ENCODE measurements around the gene LSM2. TPM values are rescaled to one million over a fixed set of nuclear protein-coding genes. Genes with fewer than 3 reads are reported as not detected.
"Not testable (repeated sequence)": the region's sequence is repeated elsewhere in the genome, so short reads cannot be mapped to it uniquely, and the experiment has no call there.

Gene LSM2
- total RNA-seq, 1 donor from 2014 or later = 24.6 TPM

DNA sequence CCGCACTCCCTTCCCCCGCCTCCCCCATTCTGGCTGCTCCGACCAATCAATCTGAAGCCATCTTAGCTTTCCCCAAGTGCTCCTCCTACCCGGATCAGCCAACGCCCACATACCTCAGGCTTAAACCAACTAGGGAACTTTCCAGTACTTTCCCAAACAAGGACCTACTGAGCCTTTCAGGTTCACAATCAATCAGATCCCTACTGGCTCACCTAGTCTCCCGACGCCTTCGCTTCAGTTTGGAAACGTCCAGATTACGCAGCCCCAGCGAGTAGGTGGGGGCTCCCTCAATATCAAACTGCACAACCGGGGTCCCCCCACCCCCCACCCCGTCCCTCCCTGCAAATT is 7.9 kb upstream of the LSM2 start:
- intact Hi-C loops (cut with DNase I) = no loop called here
- peak; percentile 96 for DNase-seq (ENCODE audit: missing footprints)
- peak; percentile 87 for ATAC-seq

DNA sequence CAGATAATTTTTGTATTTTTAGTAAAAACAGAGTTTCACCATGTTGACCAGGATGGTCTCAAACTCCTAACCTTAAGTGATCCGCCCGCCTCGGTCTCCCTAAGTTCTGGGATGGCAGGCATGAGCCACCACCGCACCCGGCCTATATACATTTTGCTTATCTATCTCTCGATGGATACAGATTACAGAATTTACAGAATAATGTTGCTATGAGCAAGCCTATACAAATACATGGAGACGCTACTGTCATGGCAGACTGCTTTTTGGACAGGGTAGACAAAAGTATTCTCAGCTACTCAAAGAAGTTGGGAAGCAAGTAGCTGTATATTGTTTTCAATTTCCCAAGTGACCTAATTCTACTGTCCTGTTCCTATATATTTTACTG is 6.7 kb upstream of the LSM2 start:
- ATAC-seq (no peak), DNase-seq (ENCODE audit: missing footprints) (peak; percentile 20)
- intact Hi-C loops (cut with DNase I) = no loop called here

- ATAC-seq (no peak), DNase-seq (ENCODE audit: missing footprints) (no peak)
- intact Hi-C loops (cut with DNase I) = no loop called here
Observed at GRCh38 chr6:31811645-31812044, 4.9 kb upstream of the LSM2 start.

DNA sequence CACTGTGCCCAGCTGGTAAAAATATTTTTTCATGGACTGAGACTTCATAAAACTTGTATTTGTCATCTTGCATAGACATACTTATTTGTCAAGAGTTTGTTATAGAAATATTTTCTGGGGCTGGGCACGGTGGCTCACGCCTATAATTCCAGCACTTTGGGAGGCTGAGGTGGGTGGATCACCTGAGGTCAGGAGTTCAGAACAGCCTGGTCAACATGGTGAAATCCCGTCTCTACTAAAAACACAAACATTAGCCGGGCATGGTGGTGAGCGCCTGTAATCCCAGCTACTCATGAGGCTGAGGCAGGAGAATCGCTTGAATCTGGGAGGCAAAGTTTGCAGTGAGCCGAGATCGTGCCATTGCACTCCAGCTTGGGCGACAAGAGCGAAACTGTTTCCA is 1.8 kb upstream of the LSM2 start:
- intact Hi-C loops (cut with DNase I); ATAC-seq; DNase-seq (ENCODE audit: missing footprints): not testable (repeated sequence)

DNA sequence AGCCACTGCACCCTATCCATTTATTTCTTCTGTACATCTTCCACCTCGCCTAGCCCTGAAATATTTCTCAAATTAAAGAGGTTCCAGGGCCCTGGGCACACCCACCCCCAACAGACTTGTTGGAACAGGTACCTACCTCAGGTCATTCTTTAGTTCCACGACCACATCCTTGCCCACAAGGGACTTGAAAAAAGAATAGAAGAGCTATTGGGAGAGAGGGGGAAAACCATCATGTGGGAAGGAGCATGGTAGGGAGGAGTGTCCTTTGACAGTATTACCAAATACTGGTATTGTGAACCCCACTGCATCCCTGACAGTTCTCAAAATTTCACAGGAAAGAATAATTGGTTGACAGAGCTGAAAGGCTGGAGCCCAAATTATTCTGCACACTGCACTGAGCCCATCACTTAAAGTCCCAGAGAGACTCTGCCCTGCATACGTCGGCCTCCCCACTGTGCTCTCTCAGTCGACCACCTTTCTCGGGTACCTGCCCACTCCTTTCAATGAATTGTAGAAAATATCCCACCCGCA is 762 bp downstream of the LSM2 start:
- intact Hi-C loops (cut with DNase I) = no loop called here
- no peak for ATAC-seq
- no peak for DNase-seq (ENCODE audit: missing footprints)

GRCh38 chr6:31801031-31801927 is 5.5 kb downstream of the LSM2 start:
- ATAC-seq; intact Hi-C loops (cut with DNase I); DNase-seq (ENCODE audit: missing footprints): not testable (repeated sequence)

- intact Hi-C loops (cut with DNase I) = no loop called here
- no peak for ATAC-seq
Observed at GRCh38 chr6:31799781-31800180, 7.0 kb downstream of the LSM2 start.

DNA sequence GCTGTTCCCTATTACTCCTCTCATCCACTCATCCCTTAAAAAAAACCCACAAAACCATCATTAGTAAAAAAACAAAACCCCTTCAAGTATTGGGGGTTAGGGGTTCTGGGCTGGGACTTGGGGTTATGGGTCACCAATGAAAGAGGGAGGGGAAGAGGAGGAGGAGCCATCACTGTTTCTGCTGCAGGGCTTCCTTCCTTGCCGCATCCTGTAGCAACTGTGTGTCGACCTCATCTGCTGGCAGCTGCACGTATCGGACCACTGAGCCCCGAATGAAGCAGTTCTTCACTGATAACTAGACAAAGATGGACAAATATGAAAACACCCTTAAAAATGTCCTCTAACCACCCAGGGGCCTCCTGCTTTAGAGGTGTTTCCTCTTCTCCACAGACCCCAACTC is 9.2 kb downstream of the LSM2 start:
- ATAC-seq = no peak
- no peak for DNase-seq (ENCODE audit: missing footprints)
- intact Hi-C loops (cut with DNase I) = no loop called here

More at GRCh38 chr6:31799781-31800180, 7.0 kb downstream of the LSM2 start:
- DNase-seq (ENCODE audit: missing footprints) = peak; percentile 27

- DNase-seq (ENCODE audit: missing footprints) = no peak
- intact Hi-C loops (cut with DNase I) = no loop called here
- ATAC-seq = no peak
Observed at GRCh38 chr6:31796993-31797385, 9.8 kb downstream of the LSM2 start.

GRCh38 chr6:31795616-31796298 is 11.0 kb downstream of the LSM2 start, which contains the start of gene VARS1:
Gene VARS1 (minus strand): TSS chr6:31795752. CDS start chr6:31795217, 535 bp downstream.
- intact Hi-C loops (cut with DNase I) = loop anchor here (2.0 kb wide), 1 partner anchor 31 kb away; the partner anchor contains the start of gene HSPA1B
- DNase-seq (ENCODE audit: missing footprints) (peak; percentile 97), ATAC-seq (peak; percentile 96)

DNA sequence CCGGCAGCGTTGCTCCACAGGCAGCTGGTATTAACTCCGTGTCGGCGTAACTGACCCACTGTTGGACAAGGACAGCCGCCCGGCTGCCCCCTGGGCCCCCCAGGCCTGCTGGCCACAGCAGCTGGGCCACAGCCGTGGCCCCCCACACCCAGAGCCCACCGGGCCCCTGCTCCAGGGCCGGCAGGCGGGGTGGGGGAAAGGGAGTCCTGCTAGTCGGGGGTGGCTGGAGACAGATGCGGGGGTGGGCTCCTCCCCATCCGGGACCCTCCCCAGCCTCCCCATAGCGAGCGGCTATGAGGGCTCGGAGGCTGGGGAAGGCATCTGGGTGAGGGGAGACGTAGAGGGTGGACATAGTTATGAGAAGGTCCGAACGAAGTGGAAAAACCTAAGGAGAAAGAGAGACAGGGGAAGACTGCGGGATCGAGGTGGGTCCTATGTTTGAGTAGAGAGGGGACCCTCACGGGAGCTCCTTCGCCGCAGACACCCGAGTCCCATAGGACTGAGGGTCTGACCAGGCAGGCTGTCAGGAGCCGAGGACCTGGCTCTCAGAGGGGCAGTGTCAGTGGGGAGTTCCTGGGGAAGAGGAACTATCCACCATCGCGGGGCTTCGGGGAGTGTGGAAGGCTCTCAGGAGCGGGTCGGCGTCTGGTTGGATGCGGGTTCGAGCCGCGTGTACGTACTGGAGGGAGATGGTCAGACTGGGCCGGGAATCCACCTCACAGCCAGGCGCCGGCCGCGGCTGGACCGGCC is 11.7 kb downstream of the LSM2 start:
- ATAC-seq (peak; percentile 11), DNase-seq (ENCODE audit: missing footprints) (peak; percentile 53)
- intact Hi-C loops (cut with DNase I) = loop anchor here (2.0 to 5.0 kb wide), 2 partner anchors 32 to 63 kb away; partner anchors contain the start of gene HSPA1B

DNA sequence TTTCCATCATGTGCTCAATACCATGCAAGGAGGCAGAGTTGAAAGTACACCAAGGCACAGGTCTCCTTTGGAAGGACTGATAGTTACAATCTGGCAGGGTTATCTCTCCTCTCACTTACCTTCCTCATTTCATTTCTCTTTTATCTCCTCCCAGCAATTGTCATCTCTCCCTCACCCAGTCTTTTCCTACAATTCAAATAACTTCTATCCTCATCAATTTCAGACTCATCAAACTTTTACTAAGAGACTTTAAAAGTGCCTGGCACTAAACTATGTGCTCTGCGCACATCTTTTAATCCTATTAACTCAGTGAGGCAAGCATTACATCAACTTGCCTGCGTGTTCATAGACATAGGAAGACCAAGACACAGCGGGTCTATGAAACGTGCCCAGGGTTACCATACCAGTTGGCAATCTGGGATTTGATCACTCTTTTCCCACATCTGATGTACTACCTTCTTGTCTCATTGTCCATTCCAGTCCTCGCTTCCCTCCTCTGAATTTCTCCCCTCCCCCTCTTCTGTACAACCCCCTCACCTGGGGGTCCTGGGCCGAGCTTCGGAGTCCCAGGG is 12.4 kb downstream of the LSM2 start:
- ATAC-seq (no peak), DNase-seq (ENCODE audit: missing footprints) (no peak)
- intact Hi-C loops (cut with DNase I) = loop anchor here (2.0 to 5.0 kb wide), 2 partner anchors 32 to 62 kb away; partner anchors contain the start of gene HSPA1B

GRCh38 chr6:31793927-31794245 is 12.9 kb downstream of the LSM2 start:
- DNase-seq (ENCODE audit: missing footprints); ATAC-seq: not testable (repeated sequence)
- intact Hi-C loops (cut with DNase I) = loop anchor here (2.0 to 5.0 kb wide), 2 partner anchors 33 to 62 kb away; partner anchors contain the start of gene HSPA1B

GRCh38 chr6:31792761-31793171 is 14.0 kb downstream of the LSM2 start:
- intact Hi-C loops (cut with DNase I) = loop anchor here (5.0 kb wide), 1 partner anchor 60 kb away; no protein-coding TSS in a partner anchor
- no peak for ATAC-seq
- no peak for DNase-seq (ENCODE audit: missing footprints)

DNA sequence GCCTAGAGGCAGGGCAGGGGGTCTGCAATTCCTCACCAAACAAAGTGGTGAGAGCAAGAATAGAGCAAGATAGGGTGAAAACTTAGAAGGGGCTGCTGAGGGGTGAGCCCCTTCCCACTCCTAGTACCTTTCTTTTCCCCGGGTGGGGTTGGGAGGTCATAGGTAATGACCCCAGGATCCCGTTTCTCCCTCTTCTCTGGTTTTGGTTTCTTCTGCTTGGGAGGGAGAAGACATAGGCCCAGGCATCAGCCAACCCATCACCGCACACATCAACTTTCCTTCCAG is 14.7 kb downstream of the LSM2 start:
- intact Hi-C loops (cut with DNase I) = loop anchor here (5.0 kb wide), 1 partner anchor 60 kb away; no protein-coding TSS in a partner anchor
- no peak for ATAC-seq

GRCh38 chr6:31791324-31792089 is 15.3 kb downstream of the LSM2 start:
- no peak for ATAC-seq

More for the DNA sequence above, 14.7 kb downstream of the LSM2 start:
- no peak for DNase-seq (ENCODE audit: missing footprints)

GRCh38 chr6:31785475-31785874 is 21.3 kb downstream of the LSM2 start:
- ATAC-seq = no peak
- intact Hi-C loops (cut with DNase I) = no loop called here
- no peak for DNase-seq (ENCODE audit: missing footprints)

More at GRCh38 chr6:31791324-31792089, 15.3 kb downstream of the LSM2 start:
- intact Hi-C loops (cut with DNase I) = loop anchor here (5.0 kb wide), 1 partner anchor 59 kb away; no protein-coding TSS in a partner anchor
- DNase-seq (ENCODE audit: missing footprints) = peak; percentile 68

Data from Right ventricle myocardium inferior (tissue), 1 donor.